Pancreas (tissue), 10 donors: ENCODE results near the gene PDCD7. TPM values are rescaled to one million over a fixed set of nuclear protein-coding genes. Genes with fewer than 3 reads are reported as not detected.

Source experiments
- ATAC-seq, 4 donors: fragments of 200-7000 bp; cut with Tn5 transposase; one replicate each; pipeline versions ENCODE4 v1.8.0 to v1.9.1; 2020; ENCODE audit warnings: mild to moderate bottlenecking in 4 of 4, moderate library complexity in 4 of 4
- DNase-seq, 6 donors: peaks; one replicate each; pipeline ENCODE4 v3.0.0-alpha.2; 2020
- FAIRE-seq: peaks from 2 replicates; lab custom pipeline; 2012; peaks lifted over from hg19 to GRCh38; lab: Jason Lieb, UNC
- H3K27ac ChIP-seq, 4 donors: fragments of 200-600 bp; sonication (generic); 1 replicate in 3 of 4; 2 replicates in 1 of 4; pipeline versions ENCODE4 v1.5.0 to v1.8.0; 2020
- H3K27me3 ChIP-seq, 4 donors: fragments of 200-600 bp; one replicate each; pipeline ENCODE4 v1.8.0; 2021
- H3K36me3 ChIP-seq, 3 donors: fragments of 200-600 bp; sonication (generic) in 1 of 3; one replicate each; pipeline versions ENCODE4 v1.5.0 to v1.8.0; 2020 to 2021
- H3K4me1 ChIP-seq, 3 donors: fragments of 200-600 bp; one replicate each; pipeline ENCODE4 v1.8.0; 2021
- H3K4me3 ChIP-seq, 4 donors: fragments of 200-600 bp; sonication (generic) in 2 of 4; one replicate each; pipeline versions ENCODE4 v1.5.0 to v1.8.0; 2020 to 2021
- H3K9me3 ChIP-seq, 4 donors: fragments of 200-600 bp; one replicate each; pipeline ENCODE4 v1.8.0; 2021
- CTCF ChIP-seq, 4 donors: fragments of 200-600 bp; sonication (generic) in 3 of 4; IDR thresholded peaks; one replicate each; pipeline versions ENCODE4 v1.5.0 to v1.8.0; 2021; ENCODE audit warnings: antibody characterized with exemption in 4 of 4
- WGBS, 2 donors: extraction: QIAGEN DNeasy Blood & Tissue Kit; methylation state at CpG; one replicate each; pipeline ENCODE4 v1.1.7; 2013; 5-methylcytosine and 5-hydroxymethylcytosine counted together
- intact Hi-C, 3 donors: fragments of 100-400 bp; cut with DNase I; formaldehyde crosslinking; loops; one replicate each; pipeline versions ENCODE4 v1.11.1 to v1.14.2; 2022
- polyA plus RNA-seq, 2 donors: library from polyadenylated mRNA; stranded (reverse); fragments of 200-250 nt; gene quantifications; one replicate each; pipeline ENCODE4 v1.2.3, GENCODE V29; 2013
- total RNA-seq, 6 donors: library from RNA; stranded (reverse); fragmentation: NEBNext Ultra II Directional in 4 of 6; extraction: Animal tissue kit (Norgen Biotek cat#: 25700) in 4 of 6; gene quantifications; one replicate each; pipeline versions ENCODE4 v1.2.1 to v1.2.4, GENCODE V29; 2021 to 2023
- donor health status: healthy with polysubstance abuse.
- donor health status: DM: no; HTN: no; CAD: no; lungs with moderate emphysema.
- donor health status: DM: no; HTN: no; CAD: no.
- donor health status: control.
- donor health status: control.
- donor health status: Bipolar disorder and iron deficiency.
- donor health status: DM: yes; HTN: yes; CAD: no.
- donor health status: DM: no; HTN: no; CAD: no.
- donor health status: DM: no; HTN: no; CAD: no.
- donor health status: DM: yes; HTN: yes; CAD: no.

PDCD7 gene
- total and polyA plus RNA-seq, 8 donors: 7.3 to 13.1 (median 9.3) TPM

GRCh38 chr15:65067645-65068402 lies 65.8 kb downstream of the PDCD7 start, which contains the start of gene RASL12:
Gene RASL12, minus strand, starts transcription at chr15:65067991. Its CDS starts 156 bp downstream, at chr15:65067835.
- H3K4me3 ChIP-seq: peak within 1 kb of the TSS in 2 of 4 donors; percentile 14 to 24
- no peak for TF ChIP-seq CTCF (IDR thresholded peaks at IDR 0.05)
- peaks cover 0 to 5% (median 0%) of the 10 kb centered on the region in 4 donors for H3K27me3 ChIP-seq
- intact Hi-C loops: no loop called here
- H3K9me3 ChIP-seq: no peaks in the 10 kb centered on the region
- H3K4me1 ChIP-seq: no peaks in the 10 kb centered on the region
- DNase-seq: no peak
- H3K27ac ChIP-seq: peak within 1 kb of the TSS in 1 of 4 donors; percentile 26
- WGBS, 2 donors: 9 to 16% methylated on average over 50 to 66 of the region's 66 CpGs
- peak in 2 of 4 donors; percentile 9 to 14 for ATAC-seq
- no peak for FAIRE-seq
- H3K36me3 ChIP-seq: no peaks in the 10 kb centered on the region

Other genes with a start within 250 kb of the PDCD7 start
- gene ANKDD1A, start 221.9 kb downstream of the PDCD7 start, total RNA-seq: 1 to 10 TPM; 2.0 to 4.9 (median 3.8) TPM
- 1 to 10 TPM; 2.2 to 4.6 TPM for gene ANKDD1A, start 221.9 kb downstream of the PDCD7 start, polyA plus RNA-seq
- 10 to 100 TPM; 26.3 to 40.2 (median 29.5) TPM for gene SPG21, start 143.9 kb downstream of the PDCD7 start, total RNA-seq
- 10 to 100 TPM; 21.1 to 39.1 TPM for gene SPG21, start 143.9 kb downstream of the PDCD7 start, polyA plus RNA-seq
- gene MTFMT, start 104.2 kb downstream of the PDCD7 start, total RNA-seq: 1 to 10 TPM; 3.3 to 6.6 (median 4.4) TPM
- 1 to 10 TPM; 1.9 to 3.5 TPM for gene MTFMT, start 104.2 kb downstream of the PDCD7 start, polyA plus RNA-seq
- gene SLC51B, start 88.4 kb downstream of the PDCD7 start, total RNA-seq: under 1 TPM in 2 of 6 donors, not detected in 4; 0.26 to 0.49 TPM
- 1 to 10 TPM in 1 of 2 donors, not detected in 1; 1.1 TPM for gene SLC51B, start 88.4 kb downstream of the PDCD7 start, polyA plus RNA-seq
- 1 to 10 TPM in 3 of 6 donors, under 1 TPM in 3; 0.28 to 4.2 (median 1.2) TPM for gene RASL12, start 65.8 kb downstream of the PDCD7 start, total RNA-seq
- gene RASL12, start 65.8 kb downstream of the PDCD7 start, polyA plus RNA-seq: 1 to 10 TPM; 2.8 TPM
- not detected for gene KBTBD13, start 57.1 kb downstream of the PDCD7 start, total RNA-seq
- not detected for gene KBTBD13, start 57.1 kb downstream of the PDCD7 start, polyA plus RNA-seq
- gene UBAP1L, start 18.6 kb downstream of the PDCD7 start, total RNA-seq: 1 to 10 TPM; 1.5 to 3.3 (median 2.4) TPM
- 10 to 100 TPM in 1 of 2 donors, 1 to 10 TPM in 1; 7.9 to 11.4 TPM for gene UBAP1L, start 18.6 kb downstream of the PDCD7 start, polyA plus RNA-seq
- gene CLPX, start 51.5 kb upstream of the PDCD7 start, total RNA-seq: 10 to 100 TPM; 17.6 to 31.1 (median 20.9) TPM
- gene CLPX, start 51.5 kb upstream of the PDCD7 start, polyA plus RNA-seq: 1 to 10 TPM; 6.3 to 8.3 TPM
- 10 to 100 TPM in 1 of 6 donors, 1 to 10 TPM in 2, under 1 TPM in 3; 0.28 to 20.7 (median 3.1) TPM for gene CILP, start 77.7 kb upstream of the PDCD7 start, total RNA-seq
- gene CILP, start 77.7 kb upstream of the PDCD7 start, polyA plus RNA-seq: 1 to 10 TPM; 1.0 to 1.1 TPM
- gene PARP16, start 153.1 kb upstream of the PDCD7 start, total RNA-seq: 1 to 10 TPM; 3.8 to 7.5 (median 5.7) TPM
- gene PARP16, start 153.1 kb upstream of the PDCD7 start, polyA plus RNA-seq: 1 to 10 TPM; 3.1 to 5.5 TPM
- not detected for gene RNU5A-1, start 162.2 kb upstream of the PDCD7 start, total RNA-seq
- not detected for gene RNU5A-1, start 162.2 kb upstream of the PDCD7 start, polyA plus RNA-seq
- gene RNU5B-1, start 170.9 kb upstream of the PDCD7 start, total RNA-seq: 10 to 100 TPM in 3 of 6 donors, not detected in 3; 10.5 to 21.8 (median 21.6) TPM
- gene RNU5B-1, start 170.9 kb upstream of the PDCD7 start, polyA plus RNA-seq: not detected
- gene IGDCC3, start 244.2 kb upstream of the PDCD7 start, total RNA-seq: under 1 TPM in 1 of 6 donors, not detected in 5; 0.32 TPM
- not detected for gene IGDCC3, start 244.2 kb upstream of the PDCD7 start, polyA plus RNA-seq